OCI-LY3 (cell line): ENCODE measurements around the gene ANKLE1.

Experiments used
- H2AFZ ChIP-seq: fragments of 200-600, 300-600 bp; shearing (Covaris generic); 2 replicates; pipeline ENCODE4 v1.6.0; 2014; ENCODE audit warnings: antibody characterized with exemption, low read depth, low read length
- H3K27ac ChIP-seq: fragments of 200-600, 300-600 bp; sonication (generic); 2 replicates; pipeline ENCODE4 v1.5.1; 2014; ENCODE audit warnings: mild to moderate bottlenecking, low read length, moderate library complexity, mixed read lengths
- H3K27me3 ChIP-seq: fragments of 200-600, 300-600 bp; sonication (generic); 2 replicates; pipeline ENCODE4 v1.6.1; 2014; ENCODE audit warnings: low read depth, low read length, mixed read lengths
- H3K36me3 ChIP-seq: fragments of 200-600, 300-600 bp; sonication (generic); replicated peaks from 2 replicates; pipeline ENCODE3; 2014; ENCODE audit warnings: low read depth, low read length, mixed read lengths
- H3K4me1 ChIP-seq: fragments of 300-600, 200-600 bp; sonication (generic); 2 replicates; pipeline ENCODE4 v1.6.1; 2014; ENCODE audit warnings: low read length, mixed read lengths
- H3K4me2 ChIP-seq: fragments of 200-600, 300-600 bp; sonication (generic); 2 replicates; pipeline ENCODE4 v1.6.1; 2014; ENCODE audit warnings: low read length, mixed read lengths
- H3K4me3 ChIP-seq: fragments of 300-600, 200-600 bp; sonication (generic); 2 replicates; pipeline ENCODE4 v1.5.1; 2014; ENCODE audit warnings: antibody characterized with exemption, mild to moderate bottlenecking, low read length, moderate library complexity
- H3K79me2 ChIP-seq: fragments of 300-600, 200-600 bp; shearing (Covaris generic); 2 replicates; pipeline ENCODE4 v1.6.1; 2014; ENCODE audit warnings: mild to moderate bottlenecking, low read length, mixed read lengths
- H3K9ac ChIP-seq: fragments of 300-600, 200-600 bp; shearing (Covaris generic); 2 replicates; pipeline ENCODE4 v1.6.0; 2014; ENCODE audit warnings: mild to moderate bottlenecking, low read length, moderate library complexity
- H3K9me3 ChIP-seq: fragments of 200-600, 300-600 bp; shearing (Covaris generic); 2 replicates; pipeline ENCODE4 v1.6.1; 2014; ENCODE audit warnings: low read length, mixed read lengths; ENCODE audit not compliant: insufficient read depth
- H4K20me1 ChIP-seq: fragments of 200-600, 300-600 bp; sonication (generic); 2 replicates; pipeline ENCODE4 v1.6.1; 2016; ENCODE audit warnings: low read length, mixed read lengths; ENCODE audit not compliant: insufficient read depth
- EZH2phosphoT487 ChIP-seq: fragments of 200-600 bp; shearing (Covaris generic); IDR thresholded peaks from 2 replicates; pipeline ENCODE4 v1.6.1; 2018; ENCODE audit warnings: antibody characterized with exemption, mixed run types, low read depth
- TF ChIP-seq, protein P1 (sequence below): fragments of 200-600, 300-600 bp; sonication (generic); IDR thresholded peaks from 2 replicates; pipeline ENCODE4 v1.5.1; 2014; ENCODE audit warnings: antibody characterized with exemption, low read length, low read depth

Gene ANKLE1

DNA sequence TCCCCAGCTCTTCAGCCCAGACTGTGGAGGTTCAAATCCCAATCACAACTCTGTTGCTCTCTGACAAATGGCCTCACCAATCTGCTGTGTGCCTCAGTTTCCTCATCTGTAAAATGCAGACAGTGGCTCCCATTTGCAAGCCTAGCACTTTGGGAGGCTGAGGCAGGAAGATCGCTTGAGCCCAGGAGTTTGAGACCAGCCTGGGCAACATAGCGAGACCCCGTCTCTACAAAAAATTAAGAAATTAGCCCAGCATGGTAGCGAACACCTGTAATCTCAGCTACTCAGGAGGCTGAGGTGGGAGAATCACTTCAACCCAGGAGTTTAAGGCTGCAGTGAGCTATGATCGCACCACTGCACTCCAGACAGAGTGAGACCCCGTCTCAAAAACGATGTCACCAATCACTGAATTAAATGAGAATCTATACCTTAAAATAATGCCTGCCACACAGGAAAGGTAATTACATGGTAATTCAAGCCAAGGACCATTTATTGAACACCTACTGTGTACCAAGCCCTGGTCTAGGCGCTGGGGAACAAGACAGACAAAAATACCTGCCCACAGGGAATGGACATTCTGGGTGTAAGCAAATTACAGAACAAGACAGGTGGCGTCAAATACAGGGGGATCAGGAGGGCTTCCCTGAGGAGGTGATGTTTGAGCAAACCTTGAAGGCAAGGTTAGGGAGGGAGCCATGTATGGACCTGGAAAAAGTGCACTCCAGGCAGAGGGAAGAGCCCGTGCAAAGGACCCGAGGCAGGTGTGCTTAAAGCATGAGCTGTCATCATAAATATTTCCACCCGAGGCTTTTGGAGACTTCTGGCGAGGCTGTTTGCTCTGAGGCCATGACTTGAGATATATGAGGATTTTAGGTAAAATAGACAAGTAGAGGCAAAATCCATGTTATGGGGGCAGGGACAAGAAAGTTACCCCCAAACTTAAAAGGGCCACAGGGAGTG lies 43.7 kb upstream of the ANKLE1 start:
- Histone ChIP-seq H3K9me3 (no peaks in the 10 kb centered on the region), H4K20me1 (peaks cover 17% of the 10 kb centered on the region; the same call in 1 of the 2 replicates), H3K36me3 (peaks cover 3% of the 10 kb centered on the region), H3K27me3 (no peaks in the 10 kb centered on the region), H3K27ac (no peak overlapping the region), H3K79me2 (peaks cover 17% of the 10 kb centered on the region), H3K9ac (no peak overlapping the region), H3K4me2 (no peak overlapping the region), H3K4me3 (no peak overlapping the region), H3K4me1 (peaks cover 11% of the 10 kb centered on the region), H2AFZ (no peak overlapping the region)
- TF ChIP-seq, protein P1, sequence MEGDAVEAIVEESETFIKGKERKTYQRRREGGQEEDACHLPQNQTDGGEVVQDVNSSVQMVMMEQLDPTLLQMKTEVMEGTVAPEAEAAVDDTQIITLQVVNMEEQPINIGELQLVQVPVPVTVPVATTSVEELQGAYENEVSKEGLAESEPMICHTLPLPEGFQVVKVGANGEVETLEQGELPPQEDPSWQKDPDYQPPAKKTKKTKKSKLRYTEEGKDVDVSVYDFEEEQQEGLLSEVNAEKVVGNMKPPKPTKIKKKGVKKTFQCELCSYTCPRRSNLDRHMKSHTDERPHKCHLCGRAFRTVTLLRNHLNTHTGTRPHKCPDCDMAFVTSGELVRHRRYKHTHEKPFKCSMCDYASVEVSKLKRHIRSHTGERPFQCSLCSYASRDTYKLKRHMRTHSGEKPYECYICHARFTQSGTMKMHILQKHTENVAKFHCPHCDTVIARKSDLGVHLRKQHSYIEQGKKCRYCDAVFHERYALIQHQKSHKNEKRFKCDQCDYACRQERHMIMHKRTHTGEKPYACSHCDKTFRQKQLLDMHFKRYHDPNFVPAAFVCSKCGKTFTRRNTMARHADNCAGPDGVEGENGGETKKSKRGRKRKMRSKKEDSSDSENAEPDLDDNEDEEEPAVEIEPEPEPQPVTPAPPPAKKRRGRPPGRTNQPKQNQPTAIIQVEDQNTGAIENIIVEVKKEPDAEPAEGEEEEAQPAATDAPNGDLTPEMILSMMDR, result no peak
- no peak for TF ChIP-seq EZH2phosphoT487

DNA sequence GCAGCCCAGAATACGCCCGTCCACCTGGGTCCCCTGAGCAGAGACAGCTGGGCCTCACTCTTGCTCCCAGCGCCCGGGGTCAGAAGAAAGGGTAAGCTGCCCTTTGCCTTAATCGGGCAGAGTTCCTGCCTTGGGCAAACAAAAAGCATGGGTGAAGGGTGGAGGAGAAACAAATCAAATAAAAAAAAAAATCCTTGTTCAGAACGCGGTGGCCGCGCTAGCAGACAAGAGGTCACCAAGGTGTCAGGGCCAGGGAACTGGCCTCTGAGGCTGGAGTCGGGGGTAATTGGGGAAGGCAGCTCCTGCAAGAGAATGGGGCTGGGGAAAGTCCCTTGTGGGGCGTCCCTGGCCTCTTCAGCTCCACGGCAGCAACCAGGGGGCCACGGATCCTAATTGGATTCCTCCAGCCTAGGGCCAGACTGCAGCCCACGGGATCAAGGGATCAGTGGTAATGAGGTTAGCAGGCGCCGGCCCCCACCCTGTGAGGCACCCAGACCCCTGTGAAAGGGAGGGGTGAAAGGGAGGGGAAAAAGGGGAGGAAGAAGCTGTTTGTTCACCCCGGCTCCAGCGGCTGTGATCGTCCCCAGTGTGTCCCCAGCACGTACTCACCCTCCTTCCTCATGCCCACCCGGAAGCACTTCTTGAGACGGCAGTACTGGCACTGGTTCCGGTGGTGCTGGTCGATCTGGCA lies 41.5 kb upstream of the ANKLE1 start:
- H3K27me3 ChIP-seq, result no peaks in the 10 kb centered on the region
- no peak overlapping the region for H3K4me2 ChIP-seq
- no peak for TF ChIP-seq EZH2phosphoT487
- TF ChIP-seq, protein P1, result no peak
- H3K36me3 ChIP-seq, result peaks cover 3% of the 10 kb centered on the region
- no peak overlapping the region for H3K9ac ChIP-seq
- peaks cover 16% of the 10 kb centered on the region; the same call in 1 of the 2 replicates for H4K20me1 ChIP-seq
- H3K4me3 ChIP-seq, result no peak overlapping the region
- H3K9me3 ChIP-seq, result no peaks in the 10 kb centered on the region
- H3K4me1 ChIP-seq, result peaks cover 14% of the 10 kb centered on the region; the same call in 1 of the 2 replicates
- H2AFZ ChIP-seq, result no peak overlapping the region
- peaks cover 28% of the 10 kb centered on the region; the same call in 1 of the 2 replicates for H3K79me2 ChIP-seq
- H3K27ac ChIP-seq, result no peak overlapping the region

DNA sequence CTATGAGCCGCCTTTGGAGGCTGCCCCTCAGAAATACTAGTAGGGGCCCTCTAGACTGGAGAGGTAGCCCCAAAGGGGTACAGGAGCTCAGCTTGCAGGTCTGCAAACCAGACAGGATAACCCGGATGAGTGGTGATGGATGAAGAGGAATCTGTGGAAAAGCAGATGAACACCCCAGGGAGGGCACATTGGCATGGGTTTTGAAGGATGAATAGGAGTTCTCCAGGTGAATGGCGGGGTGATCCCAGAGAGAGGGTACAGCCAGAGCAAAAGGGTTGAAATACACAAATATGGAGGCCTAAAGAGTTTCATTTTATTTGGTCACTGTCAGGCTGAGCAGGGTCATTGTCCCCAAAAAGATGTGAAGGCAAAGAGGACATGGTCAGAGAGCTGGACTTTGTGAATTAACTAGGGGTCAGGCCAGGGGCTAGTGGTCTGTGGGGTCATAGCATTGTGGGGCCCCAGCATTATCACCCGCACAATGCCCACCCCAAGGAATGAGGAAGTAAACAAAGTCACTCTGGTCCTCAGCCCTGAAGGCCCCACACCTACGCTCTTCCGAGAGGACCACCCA lies 40.8 kb upstream of the ANKLE1 start:
- H4K20me1 ChIP-seq, result peaks cover 16% of the 10 kb centered on the region; the same call in 1 of the 2 replicates
- peaks cover 3% of the 10 kb centered on the region for H3K36me3 ChIP-seq

More for the DNA sequence above, 40.8 kb upstream of the ANKLE1 start:
- H3K27ac ChIP-seq, result no peak overlapping the region
- H3K4me1 ChIP-seq, result peaks cover 14% of the 10 kb centered on the region; the same call in 1 of the 2 replicates
- no peaks in the 10 kb centered on the region for H3K27me3 ChIP-seq
- H2AFZ ChIP-seq, result no peak overlapping the region
- peaks cover 27% of the 10 kb centered on the region; the same call in 1 of the 2 replicates for H3K79me2 ChIP-seq
- no peak overlapping the region for H3K9ac ChIP-seq
- no peaks in the 10 kb centered on the region for H3K9me3 ChIP-seq
- H3K4me2 ChIP-seq, result no peak overlapping the region
- no peak for TF ChIP-seq EZH2phosphoT487
- TF ChIP-seq, protein P1, result no peak
- no peak overlapping the region for H3K4me3 ChIP-seq
